ENCODE results near the gene PPM1K. TPM values are rescaled to one million over a fixed set of nuclear protein-coding genes. Genes with fewer than 3 reads are reported as not detected.
"Not testable (repeated sequence)": the region's sequence is repeated elsewhere in the genome, so short reads cannot be mapped to it uniquely, and the experiment has no call there.

The PPM1K gene
- total RNA-seq, 1 donor from 2014 or later = 37.7 TPM

DNA sequence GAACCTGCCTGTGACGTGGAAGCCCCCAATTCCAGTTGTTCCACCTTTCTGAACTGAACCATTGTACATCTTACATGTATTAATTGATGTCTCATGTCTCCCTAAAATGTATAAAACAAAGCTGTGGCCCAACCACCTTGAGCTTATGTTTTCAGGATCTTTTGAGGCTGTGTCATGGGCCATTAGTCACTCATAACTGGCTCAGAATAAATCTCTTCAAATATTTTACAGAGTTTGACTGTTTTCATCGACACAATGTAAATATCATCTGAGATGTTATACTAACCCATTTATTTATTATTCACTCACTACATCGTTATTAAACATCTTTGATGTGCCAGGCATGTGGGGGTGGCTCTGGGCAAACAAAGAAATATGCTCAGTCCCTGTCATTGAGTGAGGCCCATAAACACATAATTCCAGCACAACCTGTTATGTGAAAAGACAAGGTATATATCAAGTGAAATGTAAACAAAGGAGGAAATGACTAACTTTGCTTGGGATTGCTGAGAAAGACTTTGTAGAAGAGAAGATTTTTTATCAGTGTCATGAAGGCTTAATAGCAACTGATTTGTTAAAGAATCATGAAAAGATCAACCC, 34.5 kb upstream of the PPM1K start:
- H3K4me3 ChIP-seq = no peak overlapping the region
- peaks cover 12% of the 10 kb centered on the region for H3K4me1 ChIP-seq
- no peaks in the 10 kb centered on the region for H3K27me3 ChIP-seq
- intact Hi-C loops (cut with DNase I) = no loop called here
- H3K27ac ChIP-seq = no peak overlapping the region
- H3K9me3 ChIP-seq = no peaks in the 10 kb centered on the region
- no peak for DNase-seq
- TF ChIP-seq, protein P1, sequence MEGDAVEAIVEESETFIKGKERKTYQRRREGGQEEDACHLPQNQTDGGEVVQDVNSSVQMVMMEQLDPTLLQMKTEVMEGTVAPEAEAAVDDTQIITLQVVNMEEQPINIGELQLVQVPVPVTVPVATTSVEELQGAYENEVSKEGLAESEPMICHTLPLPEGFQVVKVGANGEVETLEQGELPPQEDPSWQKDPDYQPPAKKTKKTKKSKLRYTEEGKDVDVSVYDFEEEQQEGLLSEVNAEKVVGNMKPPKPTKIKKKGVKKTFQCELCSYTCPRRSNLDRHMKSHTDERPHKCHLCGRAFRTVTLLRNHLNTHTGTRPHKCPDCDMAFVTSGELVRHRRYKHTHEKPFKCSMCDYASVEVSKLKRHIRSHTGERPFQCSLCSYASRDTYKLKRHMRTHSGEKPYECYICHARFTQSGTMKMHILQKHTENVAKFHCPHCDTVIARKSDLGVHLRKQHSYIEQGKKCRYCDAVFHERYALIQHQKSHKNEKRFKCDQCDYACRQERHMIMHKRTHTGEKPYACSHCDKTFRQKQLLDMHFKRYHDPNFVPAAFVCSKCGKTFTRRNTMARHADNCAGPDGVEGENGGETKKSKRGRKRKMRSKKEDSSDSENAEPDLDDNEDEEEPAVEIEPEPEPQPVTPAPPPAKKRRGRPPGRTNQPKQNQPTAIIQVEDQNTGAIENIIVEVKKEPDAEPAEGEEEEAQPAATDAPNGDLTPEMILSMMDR (IDR thresholded peaks at IDR 0.05) = no peak
- no peak for ATAC-seq
- H3K36me3 ChIP-seq = no peaks in the 10 kb centered on the region

DNA sequence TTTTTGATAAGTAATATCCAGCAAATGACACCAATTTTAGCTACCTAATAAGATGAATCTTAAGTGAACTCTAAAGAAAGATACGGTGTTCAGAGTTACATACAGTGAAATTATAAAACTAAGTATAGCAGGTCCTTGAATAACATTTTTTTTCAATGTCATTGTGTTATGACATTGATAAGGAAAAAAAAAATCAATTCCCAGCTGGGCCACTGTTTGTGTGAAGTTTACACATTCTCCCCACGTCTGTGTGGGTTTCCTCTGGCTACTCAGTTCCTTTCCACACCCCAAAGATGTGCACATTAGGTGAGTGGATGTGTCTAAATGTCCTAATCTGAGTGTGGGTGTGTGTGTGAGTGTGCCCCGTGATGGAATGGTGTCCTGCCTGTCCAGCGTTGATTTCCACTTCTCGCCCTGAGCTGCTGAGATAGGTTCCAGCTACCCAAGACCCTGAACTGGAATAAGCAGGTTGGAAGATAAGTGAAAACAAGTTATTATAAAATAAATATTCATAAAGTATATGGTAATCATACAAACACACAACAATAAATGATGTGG, 31.2 kb upstream of the PPM1K start:
- intact Hi-C loops (cut with DNase I) = no loop called here
- no peak for ATAC-seq
- Histone ChIP-seq H3K27me3 (no peaks in the 10 kb centered on the region), H3K36me3 (no peaks in the 10 kb centered on the region), H3K9me3 (no peaks in the 10 kb centered on the region), H3K27ac (no peak overlapping the region), H3K4me3 (no peak overlapping the region), H3K4me1 (peaks cover 3% of the 10 kb centered on the region)
- TF ChIP-seq, protein P1 (IDR thresholded peaks at IDR 0.05) = no peak
- DNase-seq = no peak

DNA sequence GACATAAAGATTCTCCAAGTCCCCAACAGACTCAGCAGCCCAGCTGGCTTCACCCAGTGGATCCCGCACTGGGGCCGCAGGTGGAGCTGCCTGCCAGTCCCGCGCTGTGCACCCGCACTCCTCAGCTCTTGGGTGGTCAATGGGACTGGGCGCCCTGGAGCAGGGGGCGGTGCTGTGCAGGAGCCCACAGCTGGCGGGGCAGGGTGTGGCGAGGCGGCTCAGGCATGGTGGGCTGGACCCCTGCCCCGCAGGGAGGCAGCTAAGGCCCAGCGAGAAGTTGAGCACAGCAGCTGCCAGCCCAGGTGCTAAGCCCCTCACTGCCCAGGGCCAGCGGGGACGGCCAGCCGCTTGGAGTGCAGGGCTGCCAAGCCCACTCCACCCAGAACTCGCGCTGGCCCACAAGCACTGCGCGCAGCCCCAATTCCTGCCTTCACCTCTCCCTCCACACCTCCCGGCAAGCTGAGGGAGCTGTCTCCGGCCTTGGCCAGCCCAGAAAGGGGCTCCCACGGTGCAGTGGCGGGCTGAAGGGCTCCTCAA, 28.8 kb upstream of the PPM1K start:
- H3K36me3 ChIP-seq; H3K9me3 ChIP-seq; H3K4me1 ChIP-seq; intact Hi-C loops (cut with DNase I); ATAC-seq; DNase-seq; H3K27ac ChIP-seq; H3K4me3 ChIP-seq; H3K27me3 ChIP-seq: not testable (repeated sequence)

DNA sequence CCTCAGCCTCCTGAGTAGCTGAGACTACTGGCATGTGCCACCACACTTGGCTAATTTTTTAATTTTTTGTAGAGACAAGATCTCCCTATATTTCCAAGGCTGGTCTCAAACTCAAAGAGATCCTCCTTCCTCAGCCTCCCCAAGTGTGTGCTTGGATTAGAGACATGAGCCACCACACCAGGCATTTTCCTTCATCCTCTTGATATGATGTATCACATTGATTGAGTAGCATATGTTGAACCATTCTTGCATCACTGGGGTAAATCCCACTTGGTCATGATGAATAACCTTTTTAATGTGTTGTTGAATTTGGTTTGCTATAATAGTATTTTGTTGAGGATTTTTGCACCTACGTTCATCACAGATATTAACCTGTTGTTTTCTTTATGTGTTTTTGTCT, 24.2 kb upstream of the PPM1K start:
- TF ChIP-seq, protein P1 (IDR thresholded peaks at IDR 0.05) = no peak
- Histone ChIP-seq H3K4me3 (no peak overlapping the region), H3K27ac (no peak overlapping the region), H3K36me3 (no peaks in the 10 kb centered on the region), H3K4me1 (no peaks in the 10 kb centered on the region), H3K27me3 (no peaks in the 10 kb centered on the region), H3K9me3 (no peaks in the 10 kb centered on the region)
- ATAC-seq (no peak), DNase-seq (no peak)
- intact Hi-C loops (cut with DNase I) = no loop called here

DNA sequence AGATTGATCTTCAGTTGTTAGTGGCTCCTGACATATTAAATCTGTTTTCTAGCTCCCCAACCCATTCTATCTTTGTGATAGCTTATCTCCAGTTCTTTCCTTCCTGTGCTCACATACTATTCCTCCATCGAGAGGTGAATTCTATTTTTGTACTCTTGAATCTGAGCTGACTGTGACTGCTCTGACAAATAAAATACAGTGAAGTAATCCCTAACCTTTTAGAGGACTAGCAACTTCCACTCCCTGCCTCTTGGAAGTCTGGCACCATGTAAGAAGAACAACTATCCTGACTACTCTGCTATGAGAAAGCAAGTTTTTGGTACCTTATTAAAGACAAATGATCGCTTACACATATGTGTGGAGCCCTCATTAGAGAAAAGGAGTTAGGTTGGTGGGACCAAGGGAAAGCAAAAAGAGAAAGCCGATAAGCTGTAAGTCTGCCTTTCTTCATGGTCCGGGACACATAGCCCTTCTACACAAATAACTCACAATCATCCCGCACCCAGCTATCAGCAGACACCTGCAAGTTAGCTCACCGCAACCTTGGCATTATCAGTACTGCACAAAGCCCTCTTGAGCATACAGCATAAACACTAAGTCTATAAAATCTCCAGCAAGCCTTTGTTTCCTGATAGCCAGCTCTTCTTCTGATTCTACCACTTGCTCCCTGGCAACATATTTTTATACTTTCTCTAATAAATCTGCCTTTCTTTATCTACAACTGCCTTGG, 13.5 kb upstream of the PPM1K start:
- intact Hi-C loops (cut with DNase I) = no loop called here
- H3K4me1 ChIP-seq = no peaks in the 10 kb centered on the region
- no peak overlapping the region for H3K27ac ChIP-seq
- no peak for DNase-seq
- ATAC-seq = no peak
- H3K27me3 ChIP-seq = no peaks in the 10 kb centered on the region
- H3K9me3 ChIP-seq = no peaks in the 10 kb centered on the region
- H3K4me3 ChIP-seq = no peak overlapping the region
- TF ChIP-seq, protein P1 (IDR thresholded peaks at IDR 0.05) = no peak
- no peaks in the 10 kb centered on the region for H3K36me3 ChIP-seq

DNA sequence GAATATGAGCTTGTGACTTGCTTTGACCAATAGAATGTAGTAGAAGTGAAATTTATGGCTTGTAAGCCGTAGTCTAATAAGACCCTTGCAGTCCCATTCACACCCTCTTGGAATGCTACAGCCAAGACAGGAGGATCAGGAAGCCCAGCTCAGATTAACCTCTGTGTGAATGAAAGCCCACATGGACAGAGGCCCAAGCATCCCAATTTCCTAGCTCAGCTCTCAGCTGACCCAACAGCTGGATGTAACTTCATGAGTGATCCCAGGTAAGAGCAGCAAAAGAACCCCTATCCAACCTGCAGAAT, 12.8 kb upstream of the PPM1K start:
- intact Hi-C loops (cut with DNase I) = no loop called here

More for the DNA sequence above, 12.8 kb upstream of the PPM1K start:
- DNase-seq = no peak
- H3K4me1 ChIP-seq = no peaks in the 10 kb centered on the region
- H3K27ac ChIP-seq = no peak overlapping the region
- H3K9me3 ChIP-seq = no peaks in the 10 kb centered on the region
- H3K4me3 ChIP-seq = no peak overlapping the region
- no peaks in the 10 kb centered on the region for H3K27me3 ChIP-seq
- no peak for ATAC-seq
- H3K36me3 ChIP-seq = no peaks in the 10 kb centered on the region
- TF ChIP-seq, protein P1 (IDR thresholded peaks at IDR 0.05) = no peak

Measured in upper lobe of right lung (tissue), 1 donor.